Limb (tissue), 2 donors: ENCODE data around the gene SYNJ2.
"Not testable (repeated sequence)": the region's sequence is repeated elsewhere in the genome, so short reads cannot be mapped to it uniquely, and the experiment has no call there.

Experiments used
- DNase-seq, 2 donors: peaks; one replicate each; pipeline ENCODE4 v3.0.0-alpha.2; 2016; ENCODE audit errors: extremely low spot score in 2 of 2

SYNJ2 gene, protein sequence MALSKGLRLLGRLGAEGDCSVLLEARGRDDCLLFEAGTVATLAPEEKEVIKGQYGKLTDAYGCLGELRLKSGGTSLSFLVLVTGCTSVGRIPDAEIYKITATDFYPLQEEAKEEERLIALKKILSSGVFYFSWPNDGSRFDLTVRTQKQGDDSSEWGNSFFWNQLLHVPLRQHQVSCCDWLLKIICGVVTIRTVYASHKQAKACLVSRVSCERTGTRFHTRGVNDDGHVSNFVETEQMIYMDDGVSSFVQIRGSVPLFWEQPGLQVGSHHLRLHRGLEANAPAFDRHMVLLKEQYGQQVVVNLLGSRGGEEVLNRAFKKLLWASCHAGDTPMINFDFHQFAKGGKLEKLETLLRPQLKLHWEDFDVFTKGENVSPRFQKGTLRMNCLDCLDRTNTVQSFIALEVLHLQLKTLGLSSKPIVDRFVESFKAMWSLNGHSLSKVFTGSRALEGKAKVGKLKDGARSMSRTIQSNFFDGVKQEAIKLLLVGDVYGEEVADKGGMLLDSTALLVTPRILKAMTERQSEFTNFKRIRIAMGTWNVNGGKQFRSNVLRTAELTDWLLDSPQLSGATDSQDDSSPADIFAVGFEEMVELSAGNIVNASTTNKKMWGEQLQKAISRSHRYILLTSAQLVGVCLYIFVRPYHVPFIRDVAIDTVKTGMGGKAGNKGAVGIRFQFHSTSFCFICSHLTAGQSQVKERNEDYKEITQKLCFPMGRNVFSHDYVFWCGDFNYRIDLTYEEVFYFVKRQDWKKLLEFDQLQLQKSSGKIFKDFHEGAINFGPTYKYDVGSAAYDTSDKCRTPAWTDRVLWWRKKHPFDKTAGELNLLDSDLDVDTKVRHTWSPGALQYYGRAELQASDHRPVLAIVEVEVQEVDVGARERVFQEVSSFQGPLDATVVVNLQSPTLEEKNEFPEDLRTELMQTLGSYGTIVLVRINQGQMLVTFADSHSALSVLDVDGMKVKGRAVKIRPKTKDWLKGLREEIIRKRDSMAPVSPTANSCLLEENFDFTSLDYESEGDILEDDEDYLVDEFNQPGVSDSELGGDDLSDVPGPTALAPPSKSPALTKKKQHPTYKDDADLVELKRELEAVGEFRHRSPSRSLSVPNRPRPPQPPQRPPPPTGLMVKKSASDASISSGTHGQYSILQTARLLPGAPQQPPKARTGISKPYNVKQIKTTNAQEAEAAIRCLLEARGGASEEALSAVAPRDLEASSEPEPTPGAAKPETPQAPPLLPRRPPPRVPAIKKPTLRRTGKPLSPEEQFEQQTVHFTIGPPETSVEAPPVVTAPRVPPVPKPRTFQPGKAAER (N-terminal part only)

DNA sequence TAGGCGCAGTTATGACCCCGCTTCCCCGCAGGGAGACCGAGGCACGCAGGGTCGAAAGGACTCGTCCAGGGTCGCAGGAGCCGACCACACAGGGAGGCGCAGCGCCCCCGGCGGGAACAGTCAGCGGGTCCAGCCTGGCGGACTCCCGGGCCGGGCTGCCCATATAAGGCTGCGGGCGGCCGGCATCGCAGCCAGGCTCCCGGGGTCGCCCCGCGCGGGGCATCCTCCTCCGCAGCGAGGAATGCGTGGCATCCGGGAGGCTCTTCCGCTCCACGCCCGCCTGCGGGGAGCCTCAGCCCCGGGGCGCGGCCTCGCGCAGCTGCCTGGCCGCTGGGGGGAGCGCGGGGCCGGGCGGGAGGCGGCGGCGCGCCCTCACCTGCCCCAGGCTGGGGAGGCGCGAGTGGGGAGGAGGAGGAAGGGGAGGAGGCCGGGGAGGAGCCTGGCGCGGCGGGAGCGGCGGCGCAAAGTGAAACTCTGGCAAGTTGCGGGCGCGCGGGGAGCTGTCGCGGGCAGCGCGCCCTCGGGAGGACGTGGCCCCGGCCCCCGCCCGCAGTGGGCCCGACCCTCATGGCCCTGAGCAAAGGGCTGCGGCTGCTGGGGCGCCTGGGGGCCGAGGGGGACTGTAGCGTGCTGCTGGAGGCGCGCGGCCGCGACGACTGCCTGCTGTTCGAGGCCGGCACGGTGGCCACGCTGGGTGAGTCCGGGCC is at the start of gene SYNJ2:
SYNJ2 (plus strand) TSS at position 469 of the 707 bp plus-strand sequence; CDS start at position 568, 99 bp downstream.
- DNase-seq: peak; percentile 63 to 79

DNA sequence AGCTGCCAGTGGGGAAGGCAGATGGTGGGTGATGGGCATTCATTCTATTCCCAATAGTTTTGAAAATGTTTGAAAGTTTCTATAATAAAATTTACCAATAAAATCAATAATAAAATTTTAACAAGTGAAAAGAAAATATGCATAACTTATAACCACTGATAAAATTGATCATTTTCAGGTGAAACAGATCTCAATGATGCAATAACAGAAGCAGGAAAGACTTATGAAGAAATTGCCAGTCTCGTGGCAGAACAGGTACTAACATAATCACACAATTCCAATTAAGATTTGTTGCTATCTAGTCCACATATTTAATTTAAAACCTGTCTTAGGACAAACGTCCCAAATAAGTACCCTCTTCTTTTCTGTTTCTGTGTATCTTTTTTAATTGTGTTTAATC is 45.9 kb upstream of the SYNJ2 start:
- DNase-seq: no peak

DNA sequence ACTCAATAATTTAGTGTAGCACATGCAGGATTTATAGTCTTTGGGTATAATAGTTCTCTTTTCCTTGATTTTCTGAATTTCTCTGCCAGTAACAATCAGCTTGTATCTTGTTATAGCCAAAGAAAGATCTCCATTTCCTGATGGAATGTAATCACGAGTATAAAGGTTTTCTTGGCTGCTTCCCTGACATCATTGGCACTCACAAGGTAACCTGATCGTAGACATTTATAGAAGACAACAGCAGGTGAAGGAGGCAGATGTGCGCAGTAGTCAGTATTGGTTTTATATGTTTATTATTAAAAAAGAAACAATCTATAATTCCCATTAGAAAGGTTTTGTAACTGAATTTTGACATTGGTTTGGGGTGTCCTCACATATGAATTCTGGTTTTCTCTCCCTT is 44.3 kb upstream of the SYNJ2 start:
- no peak for DNase-seq

DNA sequence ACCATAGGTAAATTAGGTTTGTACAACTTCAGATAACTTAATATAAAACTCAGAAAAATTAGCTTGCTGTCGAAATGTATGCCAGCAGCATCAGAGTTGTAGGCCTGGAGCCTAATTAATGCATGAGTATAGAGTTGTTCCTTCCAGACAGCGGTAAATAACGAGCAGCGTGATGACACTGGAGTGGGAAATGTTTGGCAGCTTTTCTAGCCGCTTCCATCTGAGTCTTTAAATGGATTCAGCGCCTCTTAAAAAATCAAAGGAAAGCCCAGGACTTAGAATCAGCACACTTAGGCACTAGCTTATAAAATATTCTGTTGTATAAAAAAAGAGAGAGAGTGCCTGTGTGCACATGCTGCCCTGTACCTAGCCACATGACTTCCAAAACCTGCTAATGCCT is 43.7 kb upstream of the SYNJ2 start:
- no peak for DNase-seq

DNA sequence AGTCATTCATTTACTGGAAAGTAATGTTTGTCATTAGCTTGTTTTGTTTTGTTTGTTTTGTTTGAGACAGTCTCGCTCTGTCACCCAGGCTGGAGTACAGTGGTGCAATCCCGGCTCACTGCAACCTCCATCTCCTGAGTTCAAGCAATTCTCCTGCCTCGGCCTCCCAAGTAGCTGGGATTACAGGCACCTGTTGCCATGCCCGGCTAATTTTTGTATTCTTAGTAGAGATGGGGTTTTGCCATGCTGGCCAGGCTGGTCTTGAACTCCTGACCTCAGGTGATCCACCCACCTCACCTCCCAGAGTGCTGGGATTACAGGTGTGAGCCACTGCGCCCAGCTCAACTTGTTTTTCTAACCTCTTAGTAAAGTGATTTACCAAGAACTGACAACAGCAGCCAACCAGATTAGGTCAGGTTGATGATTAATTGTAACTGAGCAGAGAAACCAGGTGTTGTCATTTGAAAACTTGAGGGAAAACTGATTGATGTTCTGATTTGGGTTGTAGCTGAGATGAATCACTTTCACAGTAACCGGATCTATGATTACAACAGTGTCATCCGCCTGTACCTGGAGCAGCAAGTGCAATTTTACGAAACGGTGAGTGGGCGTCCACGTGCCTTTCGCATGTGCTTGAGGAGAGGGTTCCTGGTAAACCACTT is 41.2 kb upstream of the SYNJ2 start:
- not testable (repeated sequence) for DNase-seq

DNA sequence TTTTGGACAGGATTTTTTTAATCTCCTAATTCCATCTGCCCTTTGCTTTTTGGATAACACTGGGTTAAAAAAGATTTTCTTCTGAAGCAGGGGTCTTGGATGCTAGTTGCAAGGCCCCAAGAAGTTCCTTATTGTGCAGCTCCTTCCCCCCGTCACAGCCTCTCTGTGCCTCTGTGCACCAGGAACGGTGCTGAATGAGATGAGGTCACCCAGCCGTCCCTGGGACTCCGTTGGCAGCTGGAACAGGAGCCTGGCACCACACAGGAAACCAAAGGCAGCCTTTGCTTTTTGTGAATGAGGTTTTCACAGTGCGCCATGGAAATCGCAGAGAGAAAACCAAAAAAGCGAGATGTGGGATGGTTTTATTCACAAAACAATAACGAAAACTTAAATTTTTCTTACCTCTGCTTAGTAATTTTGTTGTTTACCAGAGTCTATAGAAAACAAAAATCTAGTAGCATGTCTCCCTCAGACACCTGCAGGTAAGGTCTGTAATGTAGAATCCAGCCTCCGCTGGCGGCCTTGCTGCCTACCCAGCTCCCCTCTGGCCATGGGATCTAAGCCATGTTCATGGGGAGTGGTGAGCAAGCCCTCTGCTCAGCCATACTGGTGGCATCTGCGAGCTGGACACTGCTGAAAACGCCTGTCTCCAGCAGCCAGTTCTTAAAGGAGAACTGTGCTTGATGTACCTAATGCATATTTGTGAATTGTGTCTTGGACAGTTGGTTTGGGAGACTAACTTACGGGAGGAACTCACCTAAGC is 40.4 kb upstream of the SYNJ2 start:
- DNase-seq: no peak

DNA sequence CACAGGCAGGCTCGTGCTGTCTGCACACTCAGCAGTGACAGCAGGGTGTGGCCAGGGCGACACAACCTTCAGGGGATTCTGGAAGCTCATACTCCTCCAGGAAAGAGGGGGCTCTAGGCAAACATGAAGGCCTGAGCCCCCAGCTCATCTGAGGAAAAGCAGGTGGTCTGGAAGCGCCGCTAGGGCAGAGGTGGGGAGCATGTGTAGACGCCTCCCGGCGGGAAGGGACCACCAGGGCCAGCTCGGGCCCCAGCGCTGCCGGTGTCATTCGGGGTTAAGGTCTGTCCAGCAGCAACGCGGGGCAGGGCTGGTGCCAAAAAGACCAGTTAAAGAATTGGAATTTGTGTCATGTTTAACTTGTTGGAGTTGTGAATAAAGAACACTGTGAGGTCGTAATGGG is 39.3 kb upstream of the SYNJ2 start:
- DNase-seq: no peak

DNA sequence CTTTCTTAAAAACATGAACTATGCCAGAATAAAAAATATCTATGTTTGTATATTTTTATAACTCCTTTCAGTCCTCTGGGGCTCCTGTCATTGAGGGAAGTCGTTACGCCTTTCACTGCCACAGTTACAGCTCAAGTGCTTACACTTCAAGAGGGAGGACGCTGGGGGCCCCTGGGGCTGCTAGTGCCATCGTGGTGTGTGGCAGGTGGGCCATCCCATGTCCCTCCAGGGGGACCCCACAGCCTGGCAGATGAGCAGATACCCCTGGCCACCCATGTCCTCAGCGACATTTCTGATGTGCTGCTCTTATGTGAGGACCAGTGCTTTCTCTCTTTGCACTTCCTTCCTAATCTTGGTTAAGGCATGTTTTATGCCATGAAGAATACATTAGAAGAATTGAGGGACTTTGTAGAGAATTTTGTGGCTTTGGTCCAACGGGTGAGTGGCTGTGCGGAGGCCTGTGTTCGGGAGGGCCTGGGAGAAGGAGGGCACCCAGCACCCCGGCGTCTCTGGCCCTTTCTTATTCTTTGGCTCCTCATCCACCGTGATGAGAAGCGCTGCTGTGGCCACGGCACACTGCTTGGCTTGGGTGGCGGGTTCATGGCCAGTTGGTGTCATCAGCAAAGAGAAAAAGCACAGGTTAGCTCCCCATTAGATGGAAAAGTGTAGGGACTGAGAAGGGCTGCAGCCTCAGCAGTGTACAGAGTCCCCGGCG is 38.3 kb upstream of the SYNJ2 start:
- no peak for DNase-seq

DNA sequence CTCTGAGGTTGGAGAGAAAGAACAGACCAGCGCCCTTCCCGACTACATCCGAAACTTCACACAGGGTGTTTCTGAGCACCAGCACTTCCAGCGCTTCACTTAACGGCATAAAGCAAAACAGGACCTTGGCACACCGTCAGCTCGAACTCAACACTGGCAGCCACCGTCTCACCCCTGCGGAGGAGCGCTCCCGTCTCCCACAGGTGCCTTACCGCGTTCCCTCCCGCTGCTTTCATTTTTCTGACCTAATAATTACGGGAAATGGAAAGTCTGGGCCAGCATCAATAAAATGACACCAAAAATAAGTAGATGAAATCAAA is 37.7 kb upstream of the SYNJ2 start:
- no peak for DNase-seq

DNA sequence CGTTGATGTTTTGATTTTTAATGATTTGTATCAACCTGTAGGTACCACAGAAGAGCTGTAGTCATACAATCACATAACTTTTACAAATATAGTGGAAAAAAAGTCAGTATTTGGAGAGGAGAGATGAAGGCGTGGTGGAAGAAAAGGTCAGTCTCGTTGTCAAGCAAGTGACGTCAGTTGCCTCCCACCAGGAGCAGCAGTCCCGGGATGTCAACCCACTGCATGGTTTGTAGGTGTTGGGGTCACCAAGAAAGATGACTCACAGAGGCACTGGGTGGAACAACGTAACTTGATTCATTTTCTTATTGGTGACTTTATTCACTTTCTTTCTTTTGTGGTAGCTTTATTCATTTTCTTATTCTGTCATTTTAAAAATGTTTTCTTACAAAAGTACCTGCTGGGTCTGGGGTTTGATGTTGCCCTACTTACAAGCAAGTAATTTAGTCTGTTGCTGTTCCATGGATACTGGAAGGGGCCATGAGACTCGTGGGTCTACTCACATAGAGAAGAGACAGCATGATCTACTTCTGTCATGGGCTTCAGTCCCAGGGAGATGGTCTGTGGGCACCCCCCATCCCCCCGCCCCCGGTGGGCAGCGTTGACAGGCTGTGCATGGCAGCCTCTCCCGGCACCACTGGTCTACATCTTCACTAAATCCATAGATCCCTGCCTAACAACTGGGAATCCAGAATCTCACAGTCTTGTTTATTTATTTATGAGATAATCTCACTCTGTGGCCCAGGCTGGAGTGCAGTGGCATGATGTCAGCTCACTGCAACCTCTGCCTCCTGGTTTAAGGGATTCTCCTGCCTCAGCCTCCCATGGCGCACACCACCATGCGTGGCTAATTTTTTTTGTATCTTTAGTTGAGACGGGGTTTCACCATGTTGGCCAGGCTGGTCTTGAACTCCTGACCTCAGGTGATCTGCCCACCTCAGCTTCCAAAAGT is 36.4 kb upstream of the SYNJ2 start:
- DNase-seq: no peak

DNA sequence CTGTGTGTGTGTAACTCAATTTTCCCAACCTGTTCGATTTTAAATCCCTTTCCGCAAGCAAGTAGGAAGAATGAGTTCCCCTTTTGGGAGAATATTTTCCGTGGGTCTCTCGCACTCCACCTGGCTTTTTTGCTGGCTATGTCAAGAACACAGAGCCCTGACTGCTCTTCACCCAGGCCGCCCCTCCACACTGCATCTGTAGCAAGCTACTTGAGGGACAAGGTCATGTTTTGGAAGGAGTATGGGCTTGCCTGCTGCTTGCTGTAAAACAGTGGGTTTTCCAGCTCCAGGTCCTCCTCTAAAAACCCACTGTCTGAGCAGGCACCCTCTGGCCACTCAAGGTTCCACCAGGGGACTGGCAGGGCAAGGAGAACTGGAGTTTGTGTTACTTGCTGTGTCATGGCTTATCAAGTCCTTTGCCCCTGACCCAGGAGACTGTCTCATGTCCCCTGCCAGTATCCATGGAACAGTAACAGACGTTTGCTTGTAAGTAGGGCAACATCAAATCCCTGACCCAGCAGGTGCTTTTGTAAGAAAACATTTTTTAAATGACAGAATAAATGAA is 35.5 kb upstream of the SYNJ2 start:
- no peak for DNase-seq

DNA sequence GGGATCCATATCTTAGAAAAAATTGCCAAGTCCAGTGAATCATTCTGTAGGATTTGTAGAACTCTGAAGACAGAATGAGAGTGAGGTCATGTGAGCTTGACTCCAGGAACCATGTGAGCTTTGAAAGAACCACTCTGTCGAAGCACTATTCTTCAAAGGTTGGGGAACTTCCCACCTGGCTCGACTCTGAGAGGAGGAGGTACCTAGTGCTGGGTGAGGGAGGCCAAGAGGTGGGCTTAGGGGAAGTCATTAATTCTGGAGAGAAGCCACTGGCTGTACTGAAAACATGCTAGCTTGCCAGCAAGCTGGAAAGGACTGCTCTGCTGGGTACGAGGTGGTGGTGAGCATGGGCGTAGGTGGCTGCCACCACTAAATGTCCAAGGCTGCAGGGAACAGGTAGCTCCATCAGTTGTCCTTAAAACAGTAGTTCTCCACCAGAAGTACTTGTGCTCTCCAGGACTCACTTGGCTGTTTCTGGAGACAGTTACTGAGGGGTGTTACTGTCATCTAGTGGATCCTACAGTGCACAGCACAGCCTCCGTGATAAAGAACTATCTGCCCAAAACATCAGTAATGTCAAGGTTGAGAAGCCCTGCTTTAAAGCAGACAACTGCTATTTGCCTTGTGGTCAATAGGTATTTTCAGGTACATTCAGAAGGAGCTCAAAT is 34.7 kb upstream of the SYNJ2 start:
- no peak for DNase-seq

DNA sequence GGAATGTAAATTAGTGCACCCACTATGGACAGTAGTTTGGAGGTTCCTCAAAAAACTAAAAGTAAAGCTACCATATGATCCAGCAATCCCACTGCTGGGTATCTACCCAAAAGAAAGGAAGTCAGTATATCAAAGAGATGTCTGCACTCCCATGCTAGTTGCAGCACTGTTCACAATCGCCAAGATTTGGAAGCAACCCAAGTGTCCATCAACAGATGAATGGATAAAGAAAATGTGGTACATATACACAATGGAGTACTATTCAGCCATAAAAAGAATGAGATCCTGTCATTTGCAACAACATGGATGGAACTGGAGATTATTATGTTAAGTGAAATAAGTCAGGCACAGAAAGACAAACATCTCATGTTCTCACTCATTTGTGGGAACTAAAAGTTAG is 30.8 kb upstream of the SYNJ2 start:
- DNase-seq: not testable (repeated sequence)

DNA sequence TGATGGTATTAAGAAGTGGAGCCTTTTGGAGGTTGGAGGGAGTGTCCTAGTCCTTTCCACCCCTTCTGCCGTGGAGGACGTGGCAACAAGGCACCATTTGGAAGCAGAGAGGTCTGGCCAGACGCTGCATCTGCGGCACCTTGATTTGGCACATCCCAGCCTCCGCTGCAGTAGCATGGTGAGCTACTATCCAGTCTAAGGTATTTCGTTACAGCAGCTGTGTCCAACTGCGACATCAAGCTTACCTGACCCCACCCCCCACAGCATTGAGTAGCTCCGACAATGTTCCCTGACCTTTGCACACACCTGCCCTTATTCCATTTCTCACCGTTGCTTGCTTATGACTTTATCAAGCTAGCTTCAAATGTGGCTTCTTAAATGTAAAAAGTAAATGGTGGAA is 29.8 kb upstream of the SYNJ2 start:
- DNase-seq: no peak

DNA sequence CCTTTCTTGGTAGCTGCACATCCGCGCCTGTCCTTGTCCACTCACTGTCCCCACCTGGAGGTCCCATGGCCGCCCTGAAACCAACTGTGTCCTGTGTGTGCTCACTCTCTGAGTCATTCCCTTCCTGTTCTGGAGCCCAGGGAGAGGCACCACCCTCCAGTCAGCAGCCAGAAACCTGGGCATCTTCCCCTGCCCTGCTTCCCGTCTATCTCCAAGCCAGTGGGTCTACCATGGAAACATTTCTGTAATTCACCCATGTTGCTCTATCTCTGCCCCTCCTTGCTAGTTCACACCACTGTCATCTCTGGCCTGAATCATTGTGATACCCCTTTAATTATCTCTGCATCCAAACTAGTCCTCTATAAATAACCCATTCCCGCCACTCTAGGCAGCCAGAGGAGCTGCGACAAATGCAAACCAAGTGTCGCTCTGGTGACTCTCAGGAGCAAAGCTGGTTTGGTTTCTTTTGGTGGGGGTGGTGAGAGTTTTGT is 28.8 kb upstream of the SYNJ2 start:
- no peak for DNase-seq

DNA sequence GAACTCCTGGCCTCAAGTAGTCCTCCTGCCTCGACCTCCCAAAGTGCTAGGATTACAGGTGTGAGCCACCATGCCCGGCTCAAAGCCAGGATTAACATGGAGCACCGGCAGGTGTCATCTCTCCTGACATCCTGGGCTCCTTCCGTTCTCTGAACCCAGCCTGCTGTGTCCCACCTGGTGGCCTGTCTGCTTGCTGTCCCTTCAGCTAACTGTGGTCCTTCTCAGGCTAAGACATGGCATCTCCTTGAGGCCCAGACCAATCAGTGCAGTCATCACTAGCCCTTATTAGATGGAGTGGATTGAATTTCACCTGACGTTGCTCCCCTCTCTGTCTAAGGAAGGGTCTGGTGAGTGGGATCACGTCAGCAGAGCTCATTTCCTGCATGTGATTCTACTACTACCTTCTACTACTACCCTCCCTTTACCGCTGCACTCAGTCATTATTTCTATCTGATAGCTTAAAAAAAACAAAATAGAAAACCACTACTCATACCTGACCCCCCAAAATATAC is 28.0 kb upstream of the SYNJ2 start:
- DNase-seq: no peak
